ENCODE measurements around the gene MAP1LC3B2. TPM values are rescaled to one million over a fixed set of nuclear protein-coding genes. Genes with fewer than 3 reads are reported as not detected.

Gene MAP1LC3B2
- total and polyA plus RNA-seq, 10 of the 15 experiments (the other 5 are each of a cell fraction or from before 2014, with no cell fraction given) = 0.23 to 2.7 (median 0.72) TPM; not detected in 3

DNA sequence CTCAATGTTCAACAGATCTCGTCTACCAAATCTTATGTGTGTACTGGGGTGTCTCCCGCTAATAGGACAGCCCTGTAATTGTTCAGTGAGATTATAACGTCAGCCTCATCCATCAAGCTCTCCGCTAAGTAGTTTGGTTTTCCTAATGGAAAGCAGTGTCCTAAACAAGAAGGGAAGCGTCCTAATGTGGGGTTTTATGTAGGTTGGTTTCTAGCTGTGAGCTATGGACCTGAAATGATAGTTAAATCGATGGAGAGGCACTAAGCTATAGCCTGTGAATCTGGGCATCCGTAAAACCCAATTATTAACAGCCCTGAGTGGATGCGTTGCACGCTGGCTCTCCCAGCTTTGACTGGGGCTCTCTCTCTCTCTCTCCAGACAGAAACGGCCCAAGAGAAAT, 9.2 kb upstream of the MAP1LC3B2 start:
- ChIA-PET SMC1A (ENCODE audit: uncharacterized antibody, unreplicated experiment) (interaction anchor here (2.7 to 3.3 kb wide), 2 partner anchors 9 to 12 kb away, joined by 11 to 16 read pairs; partner anchors contain the start of gene MAP1LC3B2), POLR2A (interaction anchor here (0.8 kb wide), 1 partner anchor 17 kb away, joined by 3 read pairs; no protein-coding TSS in a partner anchor)
- intact Hi-C loops (cut with micrococcal nuclease; ENCODE audit: unreplicated experiment) = no loop called here

More for the DNA sequence above, 9.2 kb upstream of the MAP1LC3B2 start:
- Histone ChIP-seq H3K27me3 (replicated peaks in 1 of 2; ENCODE audit: control insufficient read depth in 2 of 2, insufficient read depth in 2 of 2, low read length in 1 of 2) (no peaks in the 10 kb centered on the region), H4K20me1 (ENCODE audit: control insufficient read depth, insufficient read depth) (no peaks in the 10 kb centered on the region), H3K79me2 (ENCODE audit: control insufficient read depth, insufficient read depth, low read length) (no peaks in the 10 kb centered on the region), H3K4me3 (no peak overlapping the region), H3K4me2 (ENCODE audit: control insufficient read depth, insufficient read depth) (no peak overlapping the region), H3K9ac (ENCODE audit: control insufficient read depth, insufficient read depth, low read length) (no peak overlapping the region), H3K9me3 (replicated peaks; ENCODE audit: control insufficient read depth, insufficient read depth, low read length) (peaks cover 12% of the 10 kb centered on the region; the same call in 2 of the 3 replicates), H3K36me3 (ENCODE audit: control insufficient read depth in 2 of 2, insufficient read depth in 2 of 2, low read length in 1 of 2) (no peaks in the 10 kb centered on the region), H2AFZ (ENCODE audit: control insufficient read depth, low read depth, low read length) (no peak overlapping the region), H3K4me1 (ENCODE audit: control insufficient read depth, insufficient read depth, low read length) (peaks cover 13% of the 10 kb centered on the region), H3K27ac (ENCODE audit: control insufficient read depth, insufficient read depth) (no peak overlapping the region)
- FAIRE-seq (no peak), DNase-seq (ENCODE audit: low read depth, low spot score) (no peak), ATAC-seq (no peak)
- BruUV-seq (replicated peaks) = no TSS peak
- no peak for TF ChIP-seq SIX5 (IDR thresholded peaks at IDR 0.05; ENCODE audit: low read depth, low read length, severe bottlenecking)
- TF ChIP-seq, protein P1, sequence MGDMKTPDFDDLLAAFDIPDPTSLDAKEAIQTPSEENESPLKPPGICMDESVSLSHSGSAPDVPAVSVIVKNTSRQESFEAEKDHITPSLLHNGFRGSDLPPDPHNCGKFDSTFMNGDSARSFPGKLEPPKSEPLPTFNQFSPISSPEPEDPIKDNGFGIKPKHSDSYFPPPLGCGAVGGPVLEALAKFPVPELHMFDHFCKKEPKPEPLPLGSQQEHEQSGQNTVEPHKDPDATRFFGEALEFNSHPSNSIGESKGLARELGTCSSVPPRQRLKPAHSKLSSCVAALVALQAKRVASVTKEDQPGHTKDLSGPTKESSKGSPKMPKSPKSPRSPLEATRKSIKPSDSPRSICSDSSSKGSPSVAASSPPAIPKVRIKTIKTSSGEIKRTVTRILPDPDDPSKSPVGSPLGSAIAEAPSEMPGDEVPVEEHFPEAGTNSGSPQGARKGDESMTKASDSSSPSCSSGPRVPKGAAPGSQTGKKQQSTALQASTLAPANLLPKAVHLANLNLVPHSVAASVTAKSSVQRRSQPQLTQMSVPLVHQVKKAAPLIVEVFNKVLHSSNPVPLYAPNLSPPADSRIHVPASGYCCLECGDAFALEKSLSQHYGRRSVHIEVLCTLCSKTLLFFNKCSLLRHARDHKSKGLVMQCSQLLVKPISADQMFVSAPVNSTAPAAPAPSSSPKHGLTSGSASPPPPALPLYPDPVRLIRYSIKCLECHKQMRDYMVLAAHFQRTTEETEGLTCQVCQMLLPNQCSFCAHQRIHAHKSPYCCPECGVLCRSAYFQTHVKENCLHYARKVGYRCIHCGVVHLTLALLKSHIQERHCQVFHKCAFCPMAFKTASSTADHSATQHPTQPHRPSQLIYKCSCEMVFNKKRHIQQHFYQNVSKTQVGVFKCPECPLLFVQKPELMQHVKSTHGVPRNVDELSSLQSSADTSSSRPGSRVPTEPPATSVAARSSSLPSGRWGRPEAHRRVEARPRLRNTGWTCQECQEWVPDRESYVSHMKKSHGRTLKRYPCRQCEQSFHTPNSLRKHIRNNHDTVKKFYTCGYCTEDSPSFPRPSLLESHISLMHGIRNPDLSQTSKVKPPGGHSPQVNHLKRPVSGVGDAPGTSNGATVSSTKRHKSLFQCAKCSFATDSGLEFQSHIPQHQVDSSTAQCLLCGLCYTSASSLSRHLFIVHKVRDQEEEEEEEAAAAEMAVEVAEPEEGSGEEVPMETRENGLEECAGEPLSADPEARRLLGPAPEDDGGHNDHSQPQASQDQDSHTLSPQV (IDR thresholded peaks at IDR 0.05) = no peak
- TF ChIP-seq ESRRA (IDR thresholded peaks at IDR 0.05; ENCODE audit: low read length) = no peak
- no peak for TF ChIP-seq TBL1XR1 (IDR thresholded peaks at IDR 0.05; ENCODE audit: low read depth, low read length)
- no peak for TF ChIP-seq ZBED1 (IDR thresholded peaks at IDR 0.05; ENCODE audit: borderline replicate concordance)
- no peak for TF ChIP-seq BRCA1 (IDR thresholded peaks at IDR 0.05; ENCODE audit: low read depth, low read length)
- in situ Hi-C loops (cut with MboI) = no loop called here
- RAD21 ChIA-PET (ENCODE audit: unreplicated experiment) = interaction anchor here (1.2 kb wide), 1 partner anchor 9 kb away, joined by 7 read pairs; the partner anchor contains the start of gene MAP1LC3B2
- WGBS (ENCODE audit: insufficient coverage, insufficient replicate concordance, low lambda C conversion rate, missing lambda C conversion rate) = 65% methylated on average over 10 of the region's 10 CpGs
- CTCF ChIA-PET = interaction anchor here (0.6 to 1.2 kb wide), 3 partner anchors 9 to 61 kb away, joined by 3 to 4 read pairs (median 3); partner anchors contain the start of gene MAP1LC3B2
